Tibial nerve (tissue), 4 donors: ENCODE results near the gene JARID2. TPM values are rescaled to one million over a fixed set of nuclear protein-coding genes. Genes with fewer than 3 reads are reported as not detected.
A peak's percentile ranks its signal among the peaks of the same experiment; 100 is the strongest.

Experiments
- DNase-seq, 2 donors: peaks; one replicate each; pipeline ENCODE4 v3.0.0-alpha.2; 2019; ENCODE audit warnings: low spot score in 2 of 2
- H3K27ac ChIP-seq, 4 donors: fragments of 200-600 bp; sonication (generic) in 3 of 4; one replicate each; pipeline ENCODE4 v1.5.1; 2017 to 2019; ENCODE audit warnings: mild to moderate bottlenecking in 1 of 4
- H3K27me3 ChIP-seq, 2 donors: fragments of 200-600 bp; sonication (generic) in 1 of 2; one replicate each; pipeline versions ENCODE4 v1.5.1 to v1.6.0; 2017 to 2019
- H3K36me3 ChIP-seq, 3 donors: fragments of 200-600 bp; sonication (generic); one replicate each; pipeline ENCODE4 v1.5.1; 2018 to 2019
- H3K4me1 ChIP-seq, 4 donors: fragments of 200-600 bp; sonication (generic) in 3 of 4; one replicate each; pipeline ENCODE4 v1.5.1; 2017 to 2019
- H3K4me3 ChIP-seq, 4 donors: fragments of 200-600 bp; sonication (generic) in 3 of 4; one replicate each; pipeline ENCODE4 v1.5.1; 2017 to 2019; ENCODE audit warnings: mild to moderate bottlenecking in 1 of 4, moderate library complexity in 1 of 4
- H3K9me3 ChIP-seq, 4 donors: fragments of 200-600 bp; sonication (generic) in 3 of 4; one replicate each; pipeline ENCODE4 v1.5.1; 2017 to 2019
- EP300 ChIP-seq, 2 donors: sonication (generic); formaldehyde crosslinking; IDR thresholded peaks; one replicate each; pipeline ENCODE4 v1.6.1; 2017; ENCODE audit warnings: antibody characterized with exemption in 2 of 2, mild to moderate bottlenecking in 1 of 2
- POLR2A ChIP-seq, 2 donors: fragments of 450-650 bp; IDR thresholded peaks; one replicate each; pipeline ENCODE4 v1.6.1; 2017; ENCODE audit warnings: antibody characterized with exemption in 2 of 2, mild to moderate bottlenecking in 2 of 2, moderate library complexity in 2 of 2
- WGBS, 2 donors: methylation state at CpG; one replicate each; pipeline ENCODE4 v1.1.5; 2018; 5-methylcytosine and 5-hydroxymethylcytosine counted together
- total RNA-seq, 4 donors: library from RNA; depleted of rRNA; stranded (reverse); fragments of >200 nt; gene quantifications; one replicate each; pipeline ENCODE4 v1.1.0, GENCODE V29; 2016
- TF ChIP-seq, protein P1 (sequence below), 5 experiments: fragments of 200-600 bp in 3 of 5; fragments of 450-650 bp in 2 of 5; sonication (generic) in 3 of 5; IDR thresholded peaks; one replicate each; pipeline ENCODE4 v1.5.1; 2016 to 2019; ENCODE audit warnings: antibody characterized with exemption in 5 of 5, mild to moderate bottlenecking in 3 of 5, moderate library complexity in 2 of 5

JARID2 gene
- total RNA-seq, 4 donors from 2014 or later: 9.0 to 26.1 (median 9.8) TPM

DNA sequence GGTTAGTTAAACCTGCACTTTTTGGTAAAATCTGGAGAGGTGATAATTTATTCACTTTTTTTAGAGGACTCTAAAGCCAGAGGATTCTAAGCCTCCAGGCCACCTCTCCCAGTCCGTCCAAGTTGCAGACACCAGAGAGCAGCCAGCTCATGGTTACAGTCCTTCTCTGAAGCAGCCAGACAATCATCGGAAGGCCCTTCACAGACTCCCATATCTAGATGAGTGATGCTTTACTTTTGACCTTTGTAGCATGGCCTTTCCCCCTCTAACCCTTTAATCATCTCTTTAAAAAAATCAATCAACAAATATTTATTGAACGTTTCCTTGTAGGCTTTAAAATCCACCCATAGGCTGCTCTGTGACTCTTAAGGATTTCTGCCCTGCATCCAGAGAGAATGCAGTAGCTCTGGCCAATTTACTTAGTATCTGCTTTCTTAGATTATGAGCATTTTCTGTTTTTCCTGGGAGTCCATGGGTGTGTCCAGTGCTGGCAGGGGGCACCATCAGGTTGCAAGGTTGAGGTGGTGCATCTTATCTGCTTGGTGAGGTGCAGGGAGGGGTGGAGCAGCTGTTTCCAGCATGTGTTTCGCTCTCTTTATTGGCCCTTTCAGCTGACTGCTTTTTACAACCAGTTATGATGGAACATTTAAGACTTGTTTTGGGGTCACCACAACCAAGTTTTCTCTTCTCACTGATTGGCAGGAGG is 58.6 kb downstream of the JARID2 start:
- no peak for DNase-seq
- H3K4me1 ChIP-seq: peaks cover 3 to 57% (median 40%) of the 10 kb centered on the region in 4 donors
- H3K27ac ChIP-seq: peak overlapping the region in 2 of 4 donors; percentile 55 to 77
- no peaks in the 10 kb centered on the region for H3K36me3 ChIP-seq
- H3K27me3 ChIP-seq: no peaks in the 10 kb centered on the region
- 71 to 72% methylated on average over 4 of the region's 4 CpGs for WGBS, 2 donors
- no peak overlapping the region for H3K4me3 ChIP-seq
- TF ChIP-seq, protein P1, sequence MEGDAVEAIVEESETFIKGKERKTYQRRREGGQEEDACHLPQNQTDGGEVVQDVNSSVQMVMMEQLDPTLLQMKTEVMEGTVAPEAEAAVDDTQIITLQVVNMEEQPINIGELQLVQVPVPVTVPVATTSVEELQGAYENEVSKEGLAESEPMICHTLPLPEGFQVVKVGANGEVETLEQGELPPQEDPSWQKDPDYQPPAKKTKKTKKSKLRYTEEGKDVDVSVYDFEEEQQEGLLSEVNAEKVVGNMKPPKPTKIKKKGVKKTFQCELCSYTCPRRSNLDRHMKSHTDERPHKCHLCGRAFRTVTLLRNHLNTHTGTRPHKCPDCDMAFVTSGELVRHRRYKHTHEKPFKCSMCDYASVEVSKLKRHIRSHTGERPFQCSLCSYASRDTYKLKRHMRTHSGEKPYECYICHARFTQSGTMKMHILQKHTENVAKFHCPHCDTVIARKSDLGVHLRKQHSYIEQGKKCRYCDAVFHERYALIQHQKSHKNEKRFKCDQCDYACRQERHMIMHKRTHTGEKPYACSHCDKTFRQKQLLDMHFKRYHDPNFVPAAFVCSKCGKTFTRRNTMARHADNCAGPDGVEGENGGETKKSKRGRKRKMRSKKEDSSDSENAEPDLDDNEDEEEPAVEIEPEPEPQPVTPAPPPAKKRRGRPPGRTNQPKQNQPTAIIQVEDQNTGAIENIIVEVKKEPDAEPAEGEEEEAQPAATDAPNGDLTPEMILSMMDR (IDR thresholded peaks at IDR 0.05): no peak
- TF ChIP-seq POLR2A (IDR thresholded peaks at IDR 0.05): no peak
- no peak for TF ChIP-seq EP300 (IDR thresholded peaks at IDR 0.05)
- no peaks in the 10 kb centered on the region for H3K9me3 ChIP-seq

DNA sequence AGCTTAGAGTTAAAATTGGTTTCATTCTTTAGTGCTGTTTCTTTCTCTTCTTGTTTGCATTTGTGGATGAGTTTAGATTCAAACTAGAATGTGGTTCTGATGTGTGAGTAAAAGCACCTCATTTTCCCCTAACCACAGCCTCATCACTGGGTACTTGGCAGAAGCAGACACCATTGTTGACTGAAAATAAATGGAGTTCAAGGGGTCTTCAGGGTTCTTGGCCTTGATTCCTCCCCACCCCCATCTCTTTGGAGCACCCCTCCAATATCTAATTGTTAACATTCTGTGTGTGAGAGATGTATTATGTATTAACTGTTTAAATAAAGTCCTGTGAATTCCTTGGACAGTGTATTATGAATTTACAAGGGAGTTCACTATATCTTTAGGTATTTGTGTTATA is 59.6 kb downstream of the JARID2 start:
- Histone ChIP-seq H3K4me1 (peaks cover 3 to 56% (median 32%) of the 10 kb centered on the region in 4 donors), H3K27me3 (no peaks in the 10 kb centered on the region), H3K9me3 (no peaks in the 10 kb centered on the region), H3K27ac (peak overlapping the region in 2 of 4 donors; percentile 55 to 77), H3K36me3 (no peaks in the 10 kb centered on the region), H3K4me3 (no peak overlapping the region)
- TF ChIP-seq, protein P1 (IDR thresholded peaks at IDR 0.05): no peak
- TF ChIP-seq EP300 (IDR thresholded peaks at IDR 0.05): no peak
- TF ChIP-seq POLR2A (IDR thresholded peaks at IDR 0.05): no peak
- DNase-seq: no peak

GRCh38 chr6:15305909-15306308 is 60.0 kb downstream of the JARID2 start:
- Histone ChIP-seq H3K9me3 (no peaks in the 10 kb centered on the region), H3K36me3 (no peaks in the 10 kb centered on the region), H3K27ac (peak overlapping the region in 2 of 4 donors; percentile 55 to 77), H3K27me3 (no peaks in the 10 kb centered on the region), H3K4me3 (no peak overlapping the region), H3K4me1 (peaks cover 3 to 60% (median 34%) of the 10 kb centered on the region in 4 donors)
- WGBS, 2 donors: 36 to 66% methylated on average over 7 of the region's 7 CpGs
- TF ChIP-seq POLR2A (IDR thresholded peaks at IDR 0.05) (no peak), EP300 (IDR thresholded peaks at IDR 0.05) (no peak)
- TF ChIP-seq, protein P1 (IDR thresholded peaks at IDR 0.05): no peak
- no peak for DNase-seq

DNA sequence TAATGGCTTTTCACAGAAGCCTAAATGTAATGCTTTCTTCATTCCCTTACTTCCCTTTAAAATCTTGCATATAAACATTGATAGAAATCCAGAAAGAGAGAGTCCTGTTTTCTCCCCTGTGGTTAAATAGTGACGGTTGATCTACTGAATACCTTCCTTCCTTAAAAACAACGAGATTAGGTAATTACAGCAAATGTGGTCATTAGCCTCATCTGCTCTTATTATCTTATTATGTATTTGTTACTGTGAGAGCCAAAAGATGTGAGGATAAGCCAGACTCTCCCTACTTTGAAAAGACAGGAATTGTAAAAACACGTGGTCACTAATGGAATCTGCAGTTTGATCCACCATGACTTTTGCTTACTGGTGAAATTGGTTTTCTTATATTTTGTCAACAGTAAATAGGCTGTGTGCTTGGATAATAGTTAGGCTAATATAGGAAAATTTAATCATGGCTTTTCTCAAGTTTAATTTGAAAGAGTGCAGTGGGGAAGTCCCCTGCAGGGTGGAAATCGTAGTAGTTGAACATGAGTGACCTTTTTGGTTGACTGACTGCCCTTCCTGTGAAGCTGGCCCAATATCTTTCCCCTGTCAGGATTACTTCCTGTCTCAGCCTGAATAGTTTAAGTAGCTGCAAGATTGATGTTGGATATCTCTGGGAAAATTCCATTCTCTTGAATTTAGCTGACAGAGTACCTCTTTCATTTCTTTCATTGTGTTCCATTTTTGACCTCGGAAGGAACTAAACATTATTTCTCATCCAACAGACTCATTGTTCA is 62.8 kb downstream of the JARID2 start:
- 30% methylated on average over 5 of the region's 5 CpGs for WGBS, 2 donors
- Histone ChIP-seq H3K4me1 (peaks cover 3 to 77% (median 45%) of the 10 kb centered on the region in 4 donors), H3K36me3 (no peaks in the 10 kb centered on the region), H3K4me3 (no peak overlapping the region), H3K27ac (peak overlapping the region in 2 of 4 donors; percentile 8), H3K9me3 (no peaks in the 10 kb centered on the region), H3K27me3 (no peaks in the 10 kb centered on the region)
- no peak for DNase-seq
- TF ChIP-seq POLR2A (IDR thresholded peaks at IDR 0.05): no peak
- TF ChIP-seq, protein P1 (IDR thresholded peaks at IDR 0.05): no peak
- TF ChIP-seq EP300 (IDR thresholded peaks at IDR 0.05): no peak
